Thoracic aorta (tissue), 2 donors: ENCODE results near the gene CNTN1. TPM values are rescaled to one million over a fixed set of nuclear protein-coding genes. Genes with fewer than 3 reads are reported as not detected.

ENCODE experiments used
- ATAC-seq: fragments of 150-250 bp; one replicate; pipeline ENCODE4 v1.8.0; 2017; ENCODE audit warnings: low read depth; ENCODE audit not compliant: insufficient number of reproducible peaks, low FRiP score
- DNase-seq: peaks from one replicate; pipeline ENCODE4 v3.0.0-alpha.2; 2020; ENCODE audit warnings: low spot score
- H3K27ac ChIP-seq, 2 donors: fragments of 200-600 bp; sonication (generic); 1 replicate in 1 of 2; 2 replicates in 1 of 2; pipeline ENCODE4 v1.5.1; 2016; ENCODE audit warnings: mild to moderate bottlenecking in 2 of 2, moderate library complexity in 2 of 2
- H3K27me3 ChIP-seq: fragments of 200-600 bp; sonication (generic); replicated peaks from 2 replicates; pipeline ENCODE4 v1.6.0; 2016; ENCODE audit warnings: mild to moderate bottlenecking; ENCODE audit not compliant: insufficient read depth
- H3K36me3 ChIP-seq: fragments of 200-600 bp; sonication (generic); one replicate; pipeline ENCODE4 v1.5.1; 2016
- H3K4me1 ChIP-seq, 2 donors: fragments of 200-600 bp; sonication (generic); 1 replicate in 1 of 2; 2 replicates in 1 of 2; pipeline versions ENCODE4 v1.5.1 to v1.6.0; 2016; ENCODE audit warnings: low read depth in 2 of 2, mild to moderate bottlenecking in 1 of 2; ENCODE audit not compliant: control insufficient read depth in 1 of 2
- H3K4me3 ChIP-seq: fragments of 200-600 bp; sonication (generic); 2 replicates; pipeline ENCODE4 v1.5.1; 2016; ENCODE audit warnings: mild to moderate bottlenecking
- H3K9me3 ChIP-seq: fragments of 200-600 bp; sonication (generic); 2 replicates; pipeline ENCODE4 v1.5.1; 2016
- CTCF ChIP-seq: fragments of 200-600 bp; sonication (generic); IDR thresholded peaks from one replicate; pipeline ENCODE4 v1.5.1; 2019; ENCODE audit warnings: antibody characterized with exemption
- total RNA-seq, 2 donors: library from RNA; depleted of rRNA; stranded (reverse); fragments of >200 nt; gene quantifications; one replicate each; pipeline versions ENCODE4 v1.1.0 to v1.2.3, GENCODE V29; 2016

The CNTN1 gene
- total RNA-seq, 2 donors from 2014 or later, result 16.1 to 42.8 TPM

- Histone ChIP-seq H3K36me3 (no peaks in the 10 kb centered on the region), H3K27me3 (no peaks in the 10 kb centered on the region), H3K4me3 (no peak overlapping the region), H3K9me3 (no peaks in the 10 kb centered on the region), H3K27ac (no peak overlapping the region), H3K4me1 (peaks cover 8 to 23% of the 10 kb centered on the region in 2 donors)
- no peak for TF ChIP-seq CTCF
- DNase-seq (no peak), ATAC-seq (no peak)
Measured at GRCh38 chr12:41049033-41049432, 356.8 kb downstream of the CNTN1 start.

DNA sequence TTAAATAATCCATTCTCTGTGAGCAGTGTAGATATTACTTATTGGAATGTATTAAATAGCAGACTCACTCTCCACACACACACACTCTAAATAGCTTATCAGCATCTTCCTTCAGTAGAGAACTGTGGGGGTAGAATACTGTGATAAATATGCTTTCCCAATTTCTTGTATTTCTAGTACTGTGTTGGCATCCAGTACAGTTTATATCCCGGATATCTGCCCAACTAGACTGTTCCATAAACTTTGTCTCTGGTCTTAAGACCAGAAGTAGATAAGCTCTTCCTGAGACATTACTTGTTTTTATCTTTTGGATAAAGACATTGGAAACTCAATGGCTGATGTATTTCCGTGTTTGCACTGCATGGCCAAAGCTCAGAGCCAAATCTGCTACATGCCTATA lies 359.7 kb downstream of the CNTN1 start:
- Histone ChIP-seq H3K4me1 (peaks cover 8 to 26% of the 10 kb centered on the region in 2 donors), H3K4me3 (no peak overlapping the region), H3K27me3 (no peaks in the 10 kb centered on the region), H3K27ac (no peak overlapping the region), H3K36me3 (no peaks in the 10 kb centered on the region), H3K9me3 (no peaks in the 10 kb centered on the region)
- no peak for ATAC-seq
- DNase-seq, result no peak
- no peak for TF ChIP-seq CTCF

DNA sequence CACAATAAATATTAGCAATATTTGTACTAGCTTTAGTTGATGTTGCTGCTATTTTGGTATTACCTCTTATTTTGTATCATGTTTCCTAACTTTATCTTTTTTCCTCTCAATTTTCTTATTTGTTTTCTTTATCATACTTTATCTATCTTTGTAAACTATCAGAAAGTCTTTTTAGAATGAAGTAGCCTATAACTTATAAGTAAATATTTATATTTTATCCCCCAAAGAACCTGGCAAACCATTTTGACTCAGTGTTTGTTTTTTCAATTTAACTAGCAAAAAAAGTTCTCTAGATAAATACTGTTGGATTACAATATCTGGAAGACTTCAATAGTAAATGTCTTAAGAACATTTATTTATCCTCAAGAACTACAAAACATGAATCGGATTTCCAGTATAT lies 360.2 kb downstream of the CNTN1 start:
- no peaks in the 10 kb centered on the region for H3K9me3 ChIP-seq
- no peak overlapping the region for H3K4me3 ChIP-seq
- TF ChIP-seq CTCF, result no peak
- H3K36me3 ChIP-seq, result no peaks in the 10 kb centered on the region
- H3K27me3 ChIP-seq, result no peaks in the 10 kb centered on the region
- H3K4me1 ChIP-seq, result peaks cover 8 to 26% of the 10 kb centered on the region in 2 donors
- no peak for ATAC-seq
- no peak overlapping the region for H3K27ac ChIP-seq
- DNase-seq, result no peak

- Histone ChIP-seq H3K36me3 (no peaks in the 10 kb centered on the region), H3K27ac (no peak overlapping the region), H3K4me1 (peaks cover 8 to 26% of the 10 kb centered on the region in 2 donors), H3K9me3 (no peaks in the 10 kb centered on the region), H3K4me3 (no peak overlapping the region), H3K27me3 (no peaks in the 10 kb centered on the region)
- DNase-seq (no peak), ATAC-seq (no peak)
- no peak for TF ChIP-seq CTCF
Measured at GRCh38 chr12:41053046-41053445, 360.8 kb downstream of the CNTN1 start.

- no peak overlapping the region for H3K4me3 ChIP-seq
- no peak for TF ChIP-seq CTCF
- no peak overlapping the region for H3K27ac ChIP-seq
- H3K36me3 ChIP-seq, result no peaks in the 10 kb centered on the region
- DNase-seq, result no peak
- ATAC-seq, result no peak
- H3K27me3 ChIP-seq, result no peaks in the 10 kb centered on the region
- H3K9me3 ChIP-seq, result no peaks in the 10 kb centered on the region
- H3K4me1 ChIP-seq, result peaks cover 11 to 41% of the 10 kb centered on the region in 2 donors
Measured at GRCh38 chr12:41055875-41056577, 363.8 kb downstream of the CNTN1 start.
